Measurements from ENCODE around the gene ACAA1.

GRCh38 chr3:38154625-38155255 is 17.8 kb upstream of the ACAA1 start:
- TF ChIP-seq POLR2A (IDR thresholded peaks at IDR 0.05) (no peak), CTCF (IDR thresholded peaks at IDR 0.05) (no peak)
